SK-N-SH treated with all-trans-retinoic acid at 6 μM for 48 hours (cell line): ENCODE measurements around the gene ADGRF1.

Experiments
- ARNTL ChIP-seq: fragments of 450-650 bp; formaldehyde crosslinking; IDR thresholded peaks from 2 replicates; pipeline ENCODE4 v1.5.0; 2020; ENCODE audit warnings: low read depth, mild to moderate bottlenecking, moderate library complexity, borderline replicate concordance
- ESRRG ChIP-seq: fragments of 250-450 bp; sonication (Bioruptor Pico); IDR thresholded peaks from 2 replicates; pipeline ENCODE4 v1.6.1; 2021; ENCODE audit warnings: mild to moderate bottlenecking
- OSR1 ChIP-seq: fragments of 250-450 bp; sonication (Bioruptor Pico); IDR thresholded peaks from 2 replicates; pipeline ENCODE4 v1.8.0; 2022; ENCODE audit warnings: moderate library complexity, mild to moderate bottlenecking, inconsistent platforms
- PATZ1 ChIP-seq: fragments of 250-450 bp; sonication (Bioruptor Pico); IDR thresholded peaks from 2 replicates; pipeline ENCODE4 v1.8.0; 2020; ENCODE audit warnings: mild to moderate bottlenecking, moderate library complexity, borderline replicate concordance
- PPARA ChIP-seq: fragments of 250-450 bp; sonication (Bioruptor Pico); IDR thresholded peaks from 2 replicates; pipeline ENCODE4 v1.5.0; 2020; ENCODE audit warnings: mild to moderate bottlenecking, borderline replicate concordance
- TOX ChIP-seq: fragments of 250-450 bp; sonication (Bioruptor Pico); IDR thresholded peaks from 2 replicates; pipeline ENCODE4 v1.8.0; 2021; ENCODE audit warnings: mild to moderate bottlenecking, moderate library complexity, borderline replicate concordance
- ZFP30 ChIP-seq: fragments of 450-650 bp; formaldehyde crosslinking; IDR thresholded peaks from 2 replicates; pipeline ENCODE4 v1.5.0; 2022; ENCODE audit warnings: mild to moderate bottlenecking, moderate library complexity
- ZNF565 ChIP-seq: fragments of 450-650 bp; formaldehyde crosslinking; conservative IDR thresholded peaks from 2 replicates; pipeline ENCODE4 v1.5.0; 2020; ENCODE audit warnings: low read depth, mild to moderate bottlenecking, moderate library complexity
- ZNF70 ChIP-seq: fragments of 450-650 bp; formaldehyde crosslinking; IDR thresholded peaks from 2 replicates; pipeline ENCODE4 v1.5.0; 2020; ENCODE audit warnings: mild to moderate bottlenecking, moderate library complexity

DNA sequence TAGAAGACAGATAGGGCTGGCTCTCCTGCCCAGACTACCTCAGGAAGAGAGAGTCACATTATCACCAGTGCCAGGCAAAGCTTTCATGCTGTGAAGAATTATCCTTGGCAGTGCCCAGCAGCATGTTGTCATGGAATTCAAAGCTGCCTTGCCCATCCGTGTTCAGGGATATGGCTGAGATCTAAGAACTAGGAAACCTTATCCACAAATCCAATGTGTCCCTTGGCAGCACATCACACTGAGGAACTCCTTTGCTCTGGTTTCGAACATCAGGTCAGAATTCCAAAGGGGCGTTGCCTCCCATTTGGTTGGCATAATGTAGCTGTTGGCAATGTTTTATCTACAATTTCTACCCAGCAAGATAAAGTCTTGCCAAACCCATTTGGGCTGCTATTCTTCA lies 52.7 kb downstream of the ADGRF1 start:
- TF ChIP-seq TOX (CRISPR knock-in tag) (no peak), OSR1 (CRISPR knock-in tag) (no peak), PPARA (CRISPR knock-in tag) (no peak), ZFP30 (CRISPR knock-in tag) (no peak), ZNF70 (CRISPR knock-in tag) (no peak), ESRRG (CRISPR knock-in tag) (no peak), PATZ1 (CRISPR knock-in tag) (no peak), ARNTL (no peak), ZNF565 (CRISPR knock-in tag) (no peak)
